Measurements from ENCODE around the gene PPID.
A peak's percentile ranks its signal among the peaks of the same experiment; 100 is the strongest.
"Not testable (repeated sequence)": the region's sequence is repeated elsewhere in the genome, so short reads cannot be mapped to it uniquely, and the experiment has no call there.

Gene PPID

DNA sequence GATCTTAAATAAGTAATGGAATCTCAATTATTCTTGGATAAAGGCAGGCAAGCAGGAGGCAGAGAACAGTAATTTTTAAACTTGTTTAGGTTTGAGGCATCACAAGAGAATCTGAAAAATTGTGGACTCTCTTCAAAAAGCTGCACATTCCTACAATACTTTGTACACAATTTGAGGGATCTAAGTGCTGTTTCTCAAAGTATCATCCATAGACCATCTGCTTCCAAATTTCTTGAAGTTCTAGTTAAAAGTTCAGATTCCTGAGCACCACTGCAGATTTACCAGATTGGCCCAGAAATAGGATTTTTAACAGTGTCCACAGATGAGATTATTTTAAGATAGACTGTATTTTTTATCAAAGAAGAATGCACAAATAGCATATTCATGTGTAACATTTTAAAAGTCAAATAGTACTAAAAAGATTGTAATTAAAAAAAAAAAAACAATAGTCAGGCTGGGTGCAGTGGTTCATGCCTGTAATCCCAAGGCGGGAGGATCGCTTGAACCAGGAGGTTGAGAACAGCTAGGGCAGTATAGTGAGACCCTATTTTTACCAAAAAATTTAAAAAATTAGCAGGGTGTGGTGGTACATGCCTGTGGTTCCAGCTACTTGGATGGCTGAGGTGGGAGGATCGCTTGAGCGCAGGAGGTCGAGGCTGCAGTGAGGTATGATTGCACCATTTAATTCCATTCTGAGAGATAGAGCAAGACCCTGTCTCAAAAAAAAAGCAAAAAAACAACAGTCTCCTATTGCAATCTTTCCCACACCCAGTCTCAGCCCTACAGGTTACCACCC, 31.4 kb upstream of the PPID start:
- TF ChIP-seq, protein P1, sequence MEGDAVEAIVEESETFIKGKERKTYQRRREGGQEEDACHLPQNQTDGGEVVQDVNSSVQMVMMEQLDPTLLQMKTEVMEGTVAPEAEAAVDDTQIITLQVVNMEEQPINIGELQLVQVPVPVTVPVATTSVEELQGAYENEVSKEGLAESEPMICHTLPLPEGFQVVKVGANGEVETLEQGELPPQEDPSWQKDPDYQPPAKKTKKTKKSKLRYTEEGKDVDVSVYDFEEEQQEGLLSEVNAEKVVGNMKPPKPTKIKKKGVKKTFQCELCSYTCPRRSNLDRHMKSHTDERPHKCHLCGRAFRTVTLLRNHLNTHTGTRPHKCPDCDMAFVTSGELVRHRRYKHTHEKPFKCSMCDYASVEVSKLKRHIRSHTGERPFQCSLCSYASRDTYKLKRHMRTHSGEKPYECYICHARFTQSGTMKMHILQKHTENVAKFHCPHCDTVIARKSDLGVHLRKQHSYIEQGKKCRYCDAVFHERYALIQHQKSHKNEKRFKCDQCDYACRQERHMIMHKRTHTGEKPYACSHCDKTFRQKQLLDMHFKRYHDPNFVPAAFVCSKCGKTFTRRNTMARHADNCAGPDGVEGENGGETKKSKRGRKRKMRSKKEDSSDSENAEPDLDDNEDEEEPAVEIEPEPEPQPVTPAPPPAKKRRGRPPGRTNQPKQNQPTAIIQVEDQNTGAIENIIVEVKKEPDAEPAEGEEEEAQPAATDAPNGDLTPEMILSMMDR (IDR thresholded peaks at IDR 0.05; ENCODE audit: extremely low read depth, missing control alignments): no peak
- DNase-seq (ENCODE audit: low spot score): no peak

DNA sequence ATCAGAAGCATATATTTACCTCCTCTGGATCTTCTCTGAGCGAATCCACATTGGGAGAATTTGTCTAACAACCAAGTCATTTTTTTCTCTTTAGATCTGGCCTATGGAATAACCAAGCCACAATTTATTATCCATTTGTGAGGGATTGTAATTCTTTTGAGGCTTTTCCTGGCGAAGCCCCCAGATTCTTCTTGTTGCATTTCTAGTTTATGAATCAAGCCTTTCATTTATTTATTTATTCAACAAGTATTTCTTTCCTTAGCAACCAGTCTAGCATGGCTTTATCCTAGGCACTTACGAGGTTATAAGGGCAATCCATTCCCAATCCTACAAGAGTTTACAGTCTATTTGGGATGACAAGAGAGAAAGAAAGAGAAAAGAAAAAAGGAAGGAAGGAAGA, 27.2 kb upstream of the PPID start:
- TF ChIP-seq, protein P1 (IDR thresholded peaks at IDR 0.05; ENCODE audit: extremely low read depth, missing control alignments): no peak
- DNase-seq (ENCODE audit: low spot score): no peak

GRCh38 chr4:158746537-158746936, 23.3 kb upstream of the PPID start:
- DNase-seq (ENCODE audit: low spot score): not testable (repeated sequence)

- no peak for DNase-seq (ENCODE audit: low spot score)
- TF ChIP-seq, protein P1 (IDR thresholded peaks at IDR 0.05; ENCODE audit: extremely low read depth, missing control alignments): no peak
Observed at GRCh38 chr4:158741326-158742021, 18.3 kb upstream of the PPID start.

DNA sequence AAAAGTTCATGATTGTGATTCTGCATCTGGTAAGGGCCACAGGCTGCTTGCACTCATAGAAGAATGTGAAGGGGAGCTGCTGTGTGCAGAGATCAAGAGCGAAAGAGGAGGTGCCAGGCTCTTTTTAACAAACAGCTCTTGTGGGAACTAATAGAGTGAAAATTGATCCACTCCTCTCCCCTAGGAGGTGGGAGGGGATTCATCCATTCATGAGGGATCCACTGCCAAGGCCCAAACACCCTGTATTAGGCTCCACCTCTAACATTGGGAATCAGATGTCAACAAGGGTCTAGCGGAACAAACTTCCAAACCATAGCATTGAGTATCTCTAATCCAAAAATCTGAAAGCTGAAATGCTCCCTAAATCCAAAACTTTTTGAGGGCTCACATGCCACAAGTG, 16.4 kb upstream of the PPID start:
- DNase-seq (ENCODE audit: low spot score): no peak
- TF ChIP-seq, protein P1 (IDR thresholded peaks at IDR 0.05; ENCODE audit: extremely low read depth, missing control alignments): no peak

GRCh38 chr4:158738866-158739265, 15.7 kb upstream of the PPID start:
- no peak for DNase-seq (ENCODE audit: low spot score)
- TF ChIP-seq, protein P1 (IDR thresholded peaks at IDR 0.05; ENCODE audit: extremely low read depth, missing control alignments): no peak

DNA sequence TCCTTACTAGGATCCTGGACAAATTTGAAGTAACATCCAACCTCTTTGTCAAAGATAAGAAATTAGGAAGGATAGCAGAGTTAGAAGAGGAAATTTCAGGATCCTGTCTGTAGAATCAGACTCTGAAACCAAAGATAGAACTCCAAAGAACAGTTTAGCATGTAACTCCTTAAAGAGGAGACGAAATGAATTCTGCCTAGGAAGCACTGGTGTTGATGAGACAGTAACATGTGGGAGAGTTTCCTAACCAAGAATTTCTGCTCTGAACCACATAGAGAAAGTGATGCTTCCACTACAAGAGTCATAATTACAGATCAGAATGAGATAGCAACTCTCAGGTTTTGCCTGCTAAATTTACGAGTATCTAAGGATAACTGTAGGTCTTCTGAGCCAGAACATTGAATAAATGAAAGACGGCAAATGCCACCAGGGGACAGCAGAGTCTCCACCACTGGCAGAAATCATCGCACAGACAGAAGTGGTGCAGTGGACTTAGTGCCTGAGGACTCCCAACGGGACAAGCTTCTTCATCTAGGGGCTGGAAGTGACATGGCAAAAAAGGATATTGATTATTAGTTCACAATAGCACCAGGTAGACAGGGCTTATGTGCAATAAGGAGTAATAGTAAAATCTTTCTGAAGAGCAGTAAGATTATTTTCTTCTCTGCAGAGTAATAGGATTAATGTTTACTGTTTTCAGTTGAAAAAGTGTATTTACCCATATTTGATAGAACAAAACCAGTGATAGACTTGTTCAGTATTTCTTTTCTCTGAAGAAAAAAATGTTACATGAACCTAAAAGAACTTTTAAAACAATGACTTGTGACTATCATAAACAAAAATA, 6.7 kb upstream of the PPID start:
- TF ChIP-seq, protein P1 (IDR thresholded peaks at IDR 0.05; ENCODE audit: extremely low read depth, missing control alignments): peak; percentile 55
- DNase-seq (ENCODE audit: low spot score): peak; percentile 72

Data from GM20000 (cell line).